Mucosa of descending colon (tissue), 3 donors: ENCODE data around the gene COMMD9. TPM values are rescaled to one million over a fixed set of nuclear protein-coding genes. Genes with fewer than 3 reads are reported as not detected.

Source experiments
- ATAC-seq: fragments of 200-7000 bp; cut with Tn5 transposase; one replicate; pipeline ENCODE4 v1.9.1; 2020; ENCODE audit warnings: mild to moderate bottlenecking, moderate library complexity
- DNase-seq, 3 donors: peaks; one replicate each; pipeline ENCODE4 v3.0.0-alpha.2; 2020
- H3K36me3 ChIP-seq: fragments of 200-600 bp; one replicate; pipeline ENCODE4 v1.8.0; 2021; ENCODE audit warnings: low read depth, mild to moderate bottlenecking
- H3K4me1 ChIP-seq: fragments of 200-600 bp; one replicate; pipeline ENCODE4 v1.8.0; 2021; ENCODE audit warnings: low read depth, mild to moderate bottlenecking
- H3K4me3 ChIP-seq: fragments of 200-600 bp; one replicate; pipeline ENCODE4 v1.8.0; 2021; ENCODE audit warnings: mild to moderate bottlenecking
- H3K9me3 ChIP-seq: fragments of 200-600 bp; one replicate; pipeline ENCODE4 v1.8.0; 2021; ENCODE audit warnings: mild to moderate bottlenecking
- intact Hi-C, 2 donors: fragments of 100-400 bp; cut with DNase I in 1 of 2; cut with micrococcal nuclease in 1 of 2; formaldehyde crosslinking; loops; one replicate each; pipeline versions ENCODE4 v1.11.0 to v1.11.1; 2022; cut with DNase I, micrococcal nuclease
- total RNA-seq, 3 donors: library from RNA; stranded (reverse); fragmentation: NEBNext Ultra II Directional in 2 of 3; extraction: Animal tissue kit (Norgen Biotek cat#: 25700) in 2 of 3; gene quantifications; one replicate each; pipeline versions ENCODE4 v1.2.1 to v1.2.4, GENCODE V29; 2021 to 2023
- TF ChIP-seq, protein P1 (sequence below): fragments of 200-600 bp; IDR thresholded peaks from one replicate; pipeline ENCODE4 v1.8.0; 2022; ENCODE audit warnings: antibody characterized with exemption, mild to moderate bottlenecking
- donor health status: DM: no; HTN: no; CAD: no; lungs with moderate emphysema.
- donor health status: DM: no; HTN: no; CAD: no.
- donor health status: DM: no; HTN: yes; CAD: no.

Gene COMMD9
- total RNA-seq, 3 donors from 2014 or later = 35.4 to 64.0 (median 40.8) TPM

DNA sequence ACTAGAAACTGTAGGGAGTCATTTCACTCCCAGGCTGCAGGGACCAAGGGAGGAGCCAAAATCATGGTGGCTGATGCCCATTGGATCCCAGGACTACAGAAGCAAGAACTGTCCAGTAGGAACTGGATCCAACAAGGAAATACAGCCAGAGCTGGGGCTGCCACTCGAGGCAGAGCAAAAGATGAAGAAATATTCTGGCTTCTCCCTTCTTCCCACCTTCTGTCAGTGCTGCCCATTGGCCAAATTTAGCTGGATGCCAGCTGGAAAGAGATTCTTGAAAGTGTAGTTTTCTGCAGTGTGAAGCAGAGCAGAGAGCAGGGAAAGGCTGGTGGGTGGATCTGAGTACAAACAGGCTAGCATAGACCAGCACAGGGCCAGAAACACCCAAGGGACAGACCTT, 45.6 kb downstream of the COMMD9 start:
- H3K4me3 ChIP-seq = no peak overlapping the region
- TF ChIP-seq, protein P1, sequence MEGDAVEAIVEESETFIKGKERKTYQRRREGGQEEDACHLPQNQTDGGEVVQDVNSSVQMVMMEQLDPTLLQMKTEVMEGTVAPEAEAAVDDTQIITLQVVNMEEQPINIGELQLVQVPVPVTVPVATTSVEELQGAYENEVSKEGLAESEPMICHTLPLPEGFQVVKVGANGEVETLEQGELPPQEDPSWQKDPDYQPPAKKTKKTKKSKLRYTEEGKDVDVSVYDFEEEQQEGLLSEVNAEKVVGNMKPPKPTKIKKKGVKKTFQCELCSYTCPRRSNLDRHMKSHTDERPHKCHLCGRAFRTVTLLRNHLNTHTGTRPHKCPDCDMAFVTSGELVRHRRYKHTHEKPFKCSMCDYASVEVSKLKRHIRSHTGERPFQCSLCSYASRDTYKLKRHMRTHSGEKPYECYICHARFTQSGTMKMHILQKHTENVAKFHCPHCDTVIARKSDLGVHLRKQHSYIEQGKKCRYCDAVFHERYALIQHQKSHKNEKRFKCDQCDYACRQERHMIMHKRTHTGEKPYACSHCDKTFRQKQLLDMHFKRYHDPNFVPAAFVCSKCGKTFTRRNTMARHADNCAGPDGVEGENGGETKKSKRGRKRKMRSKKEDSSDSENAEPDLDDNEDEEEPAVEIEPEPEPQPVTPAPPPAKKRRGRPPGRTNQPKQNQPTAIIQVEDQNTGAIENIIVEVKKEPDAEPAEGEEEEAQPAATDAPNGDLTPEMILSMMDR = no peak
- no peaks in the 10 kb centered on the region for H3K9me3 ChIP-seq
- H3K4me1 ChIP-seq = no peaks in the 10 kb centered on the region
- no peaks in the 10 kb centered on the region for H3K36me3 ChIP-seq
- DNase-seq (no peak), ATAC-seq (no peak)
- intact Hi-C loops = no loop called here

DNA sequence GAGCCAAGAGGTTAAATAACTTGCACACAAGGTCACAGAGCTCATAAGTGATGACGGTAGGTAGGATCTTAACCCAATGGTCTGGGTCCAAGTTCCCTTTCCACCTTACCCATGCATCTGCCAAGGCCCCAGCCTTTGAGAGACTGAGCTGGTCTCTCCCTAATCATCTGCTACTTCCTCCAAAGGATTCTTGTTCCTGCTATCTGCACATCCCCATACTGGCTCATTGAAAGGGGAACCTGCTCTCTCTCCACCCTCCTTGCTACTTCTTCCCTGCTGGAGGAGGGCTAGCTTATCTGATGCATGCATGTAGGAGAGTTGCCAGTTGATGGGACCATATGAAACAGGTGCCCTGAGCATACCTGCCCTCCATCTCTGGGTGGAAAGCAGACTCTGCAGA, 47.7 kb downstream of the COMMD9 start:
- TF ChIP-seq, protein P1 = no peak
- DNase-seq (no peak), ATAC-seq (no peak)
- no peaks in the 10 kb centered on the region for H3K4me1 ChIP-seq
- H3K4me3 ChIP-seq = no peak overlapping the region
- intact Hi-C loops = no loop called here
- no peaks in the 10 kb centered on the region for H3K36me3 ChIP-seq
- no peaks in the 10 kb centered on the region for H3K9me3 ChIP-seq

DNA sequence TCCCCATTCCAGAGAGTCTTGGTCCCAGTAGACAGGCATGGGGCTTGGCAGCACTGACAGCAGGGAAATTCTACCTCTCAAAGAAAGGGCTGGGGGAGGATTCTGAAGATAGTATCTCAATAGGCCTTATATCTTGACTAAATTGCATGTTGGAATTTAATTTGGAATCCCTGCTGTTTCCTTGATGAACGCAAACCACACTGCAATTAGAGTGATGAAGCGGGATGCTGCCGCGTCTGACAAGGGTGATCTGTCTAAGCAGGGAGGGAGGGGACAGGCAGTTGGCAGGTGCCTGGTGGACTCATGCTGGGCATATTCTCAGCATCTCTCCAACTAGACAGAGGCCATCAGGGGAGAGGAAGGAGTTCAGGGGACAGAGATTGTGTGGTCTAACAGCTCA, 48.4 kb downstream of the COMMD9 start:
- Histone ChIP-seq H3K4me1 (no peaks in the 10 kb centered on the region), H3K36me3 (no peaks in the 10 kb centered on the region), H3K9me3 (no peaks in the 10 kb centered on the region), H3K4me3 (no peak overlapping the region)
- intact Hi-C loops = no loop called here
- DNase-seq (no peak), ATAC-seq (no peak)
- TF ChIP-seq, protein P1 = no peak

DNA sequence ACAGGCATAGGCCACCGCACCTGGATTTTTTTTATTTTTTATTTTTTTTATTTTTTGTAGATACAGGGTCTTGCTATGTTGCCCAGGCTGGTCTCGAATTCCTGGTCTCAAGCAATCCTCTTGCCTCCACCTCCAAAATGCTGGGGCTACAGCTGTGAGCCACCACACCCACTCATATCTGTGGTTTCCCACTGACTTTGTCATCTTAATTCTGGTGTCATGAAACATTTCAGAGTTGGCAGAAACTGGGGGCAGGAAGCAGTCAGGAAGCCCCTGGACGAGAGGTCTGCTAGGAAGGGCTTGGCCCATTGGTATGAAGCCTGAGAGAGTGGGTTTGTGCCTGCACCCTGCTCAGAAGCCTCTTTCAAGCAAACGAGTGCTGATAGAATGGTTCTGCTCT, 49.1 kb downstream of the COMMD9 start:
- ATAC-seq (no peak), DNase-seq (no peak)
- Histone ChIP-seq H3K4me3 (no peak overlapping the region), H3K4me1 (no peaks in the 10 kb centered on the region), H3K9me3 (no peaks in the 10 kb centered on the region), H3K36me3 (no peaks in the 10 kb centered on the region)
- intact Hi-C loops = no loop called here
- TF ChIP-seq, protein P1 = no peak

DNA sequence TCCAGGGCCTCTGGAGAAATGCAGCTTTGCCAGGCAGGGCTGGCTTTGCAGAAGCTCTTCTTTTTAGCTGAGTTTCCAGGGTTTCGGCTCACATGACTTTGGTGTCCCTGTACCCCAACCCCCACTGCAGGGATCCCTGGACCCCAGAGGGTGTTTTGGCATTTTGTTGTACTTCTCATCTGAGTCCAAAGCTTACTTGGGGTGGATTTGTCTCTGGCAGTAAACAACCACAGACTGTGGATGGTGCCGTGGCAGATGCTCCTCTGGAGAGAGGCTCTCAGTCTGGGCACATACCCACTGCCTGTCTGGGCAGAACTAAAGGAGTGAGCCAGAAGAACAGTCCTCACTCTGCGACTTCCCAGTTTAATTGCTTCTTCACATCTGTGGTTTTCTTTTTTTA, 49.6 kb downstream of the COMMD9 start:
- Histone ChIP-seq H3K9me3 (no peaks in the 10 kb centered on the region), H3K36me3 (no peaks in the 10 kb centered on the region), H3K4me3 (no peak overlapping the region), H3K4me1 (no peaks in the 10 kb centered on the region)
- TF ChIP-seq, protein P1 = no peak
- intact Hi-C loops = no loop called here
- ATAC-seq = no peak
- DNase-seq = no peak

DNA sequence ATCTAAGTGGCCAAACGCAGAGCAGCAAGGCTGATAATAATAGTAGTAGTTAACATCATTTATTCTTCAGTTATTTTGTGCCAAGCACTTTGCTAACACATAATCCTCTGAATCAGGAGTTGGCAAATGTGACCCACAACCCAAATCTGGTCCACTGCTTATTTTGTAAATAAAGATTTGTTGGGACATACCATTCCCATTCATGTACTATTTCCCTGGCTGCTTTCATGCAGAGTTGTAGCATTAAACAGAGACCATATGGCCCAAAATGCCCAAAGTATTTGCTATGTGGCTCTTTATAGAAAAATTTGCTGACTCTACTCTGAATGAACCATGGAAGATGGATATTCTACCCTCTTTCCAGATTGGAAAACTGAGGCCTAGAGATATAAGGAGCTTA, 50.3 kb downstream of the COMMD9 start:
- intact Hi-C loops = no loop called here

More for the DNA sequence above, 50.3 kb downstream of the COMMD9 start:
- no peaks in the 10 kb centered on the region for H3K9me3 ChIP-seq
- ATAC-seq (no peak), DNase-seq (no peak)
- H3K4me1 ChIP-seq = no peaks in the 10 kb centered on the region
- no peaks in the 10 kb centered on the region for H3K36me3 ChIP-seq
- H3K4me3 ChIP-seq = no peak overlapping the region
- TF ChIP-seq, protein P1 = no peak
